Upper lobe of right lung (tissue), 1 donor: ENCODE results near the gene CDPF1. TPM values are rescaled to one million over a fixed set of nuclear protein-coding genes. Genes with fewer than 3 reads are reported as not detected.
A peak's percentile ranks its signal among the peaks of the same experiment; 100 is the strongest.

Experiments used
- ATAC-seq: fragments of 200-7000 bp; cut with Tn5 transposase; one replicate; pipeline ENCODE4 v1.9.1; 2020; ENCODE audit warnings: mild to moderate bottlenecking, moderate library complexity
- DNase-seq: peaks from one replicate; pipeline ENCODE4 v3.0.0-alpha.2; 2020
- H3K27ac ChIP-seq: fragments of 200-600 bp; one replicate; pipeline ENCODE4 v1.8.0; 2022
- H3K27me3 ChIP-seq: fragments of 200-600 bp; one replicate; pipeline ENCODE4 v1.8.0; 2022; ENCODE audit warnings: mild to moderate bottlenecking
- H3K36me3 ChIP-seq: fragments of 200-600 bp; one replicate; pipeline ENCODE4 v1.8.0; 2022
- H3K4me1 ChIP-seq: fragments of 200-600 bp; one replicate; pipeline ENCODE4 v1.8.0; 2022
- H3K4me3 ChIP-seq: fragments of 200-600 bp; one replicate; pipeline ENCODE4 v1.8.0; 2022; ENCODE audit warnings: mild to moderate bottlenecking
- H3K9me3 ChIP-seq: fragments of 200-600 bp; one replicate; pipeline ENCODE4 v1.8.0; 2022
- intact Hi-C: fragments of 100-400 bp; cut with DNase I; formaldehyde crosslinking; loops from one replicate; pipeline ENCODE4 v1.11.0; 2022
- total RNA-seq: library from RNA; stranded (reverse); fragmentation: NEBNext Ultra II Directional; extraction: Animal tissue kit (Norgen Biotek cat#: 25700); gene quantifications from one replicate; pipeline ENCODE4 v1.2.1, GENCODE V29; 2021
- TF ChIP-seq, protein P1 (sequence below): fragments of 200-600 bp; IDR thresholded peaks from one replicate; pipeline ENCODE4 v1.8.0; 2022; ENCODE audit warnings: antibody characterized with exemption
- donor health status: DM: no; HTN: yes; CAD: no; lungs with severe emphysema.

CDPF1 gene
- total RNA-seq, 1 donor from 2014 or later = 9.0 TPM

DNA sequence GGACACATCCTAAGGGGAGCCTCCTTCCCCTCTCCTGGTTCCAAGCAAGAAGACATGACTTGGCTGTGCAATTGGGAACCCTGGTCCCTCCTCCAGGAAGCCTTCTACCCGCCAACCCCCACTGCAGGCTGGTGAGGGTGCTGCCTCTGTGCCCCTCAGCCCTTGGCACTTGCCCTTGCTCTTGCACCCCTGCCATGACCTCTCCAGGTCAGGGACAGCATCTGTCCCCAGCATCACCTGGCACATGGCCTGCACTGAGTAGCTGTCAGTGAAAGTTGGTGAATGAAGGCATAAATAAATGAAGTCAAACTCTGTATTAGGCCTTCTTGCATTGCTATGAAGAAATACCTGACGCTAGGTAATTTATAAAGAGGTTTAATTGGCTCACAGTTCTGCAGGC, 44.7 kb upstream of the CDPF1 start:
- Histone ChIP-seq H3K27ac (no peak overlapping the region), H3K9me3 (no peaks in the 10 kb centered on the region), H3K4me1 (peaks cover 15% of the 10 kb centered on the region), H3K36me3 (peaks cover 15% of the 10 kb centered on the region), H3K27me3 (no peaks in the 10 kb centered on the region), H3K4me3 (no peak overlapping the region)
- DNase-seq (no peak), ATAC-seq (no peak)
- TF ChIP-seq, protein P1, sequence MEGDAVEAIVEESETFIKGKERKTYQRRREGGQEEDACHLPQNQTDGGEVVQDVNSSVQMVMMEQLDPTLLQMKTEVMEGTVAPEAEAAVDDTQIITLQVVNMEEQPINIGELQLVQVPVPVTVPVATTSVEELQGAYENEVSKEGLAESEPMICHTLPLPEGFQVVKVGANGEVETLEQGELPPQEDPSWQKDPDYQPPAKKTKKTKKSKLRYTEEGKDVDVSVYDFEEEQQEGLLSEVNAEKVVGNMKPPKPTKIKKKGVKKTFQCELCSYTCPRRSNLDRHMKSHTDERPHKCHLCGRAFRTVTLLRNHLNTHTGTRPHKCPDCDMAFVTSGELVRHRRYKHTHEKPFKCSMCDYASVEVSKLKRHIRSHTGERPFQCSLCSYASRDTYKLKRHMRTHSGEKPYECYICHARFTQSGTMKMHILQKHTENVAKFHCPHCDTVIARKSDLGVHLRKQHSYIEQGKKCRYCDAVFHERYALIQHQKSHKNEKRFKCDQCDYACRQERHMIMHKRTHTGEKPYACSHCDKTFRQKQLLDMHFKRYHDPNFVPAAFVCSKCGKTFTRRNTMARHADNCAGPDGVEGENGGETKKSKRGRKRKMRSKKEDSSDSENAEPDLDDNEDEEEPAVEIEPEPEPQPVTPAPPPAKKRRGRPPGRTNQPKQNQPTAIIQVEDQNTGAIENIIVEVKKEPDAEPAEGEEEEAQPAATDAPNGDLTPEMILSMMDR = no peak
- intact Hi-C loops = no loop called here

DNA sequence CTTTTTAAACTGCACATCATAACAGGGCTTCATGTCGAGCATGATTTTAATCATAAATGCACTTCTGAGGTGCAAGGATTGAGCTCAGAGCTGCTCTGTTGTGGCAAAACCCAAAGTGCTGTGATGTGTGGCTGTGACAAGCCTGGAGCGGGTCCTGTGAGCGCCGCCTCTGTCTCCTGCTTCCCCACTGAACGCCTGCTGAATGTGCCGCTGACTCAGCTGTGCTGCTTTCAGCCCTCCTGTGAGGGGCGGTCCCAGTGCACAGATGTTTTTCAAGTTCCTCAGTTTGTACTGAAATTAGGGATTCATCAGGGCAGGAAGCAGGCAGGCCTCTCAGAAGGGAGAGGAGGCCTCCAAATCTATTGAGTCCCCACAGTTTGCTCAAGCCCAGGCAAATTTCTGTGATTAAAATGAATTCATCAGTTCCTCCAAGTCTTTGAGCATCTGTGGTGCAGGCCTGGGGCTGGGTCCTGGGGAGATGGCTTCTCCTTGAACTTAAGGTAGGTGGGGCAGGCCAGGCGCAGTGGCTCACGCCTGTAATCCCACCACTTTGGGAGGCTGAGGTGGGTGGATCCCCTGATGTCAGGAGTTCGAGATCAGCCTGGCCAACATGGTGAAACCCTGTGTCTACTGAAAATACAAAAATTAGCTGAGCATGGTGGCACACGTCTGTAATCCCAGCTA, 43.6 kb upstream of the CDPF1 start:
- TF ChIP-seq, protein P1 = no peak
- H3K9me3 ChIP-seq = no peaks in the 10 kb centered on the region
- no peak overlapping the region for H3K27ac ChIP-seq
- H3K27me3 ChIP-seq = no peaks in the 10 kb centered on the region
- H3K4me3 ChIP-seq = no peak overlapping the region
- ATAC-seq (no peak), DNase-seq (no peak)
- H3K36me3 ChIP-seq = peaks cover 15% of the 10 kb centered on the region
- intact Hi-C loops = no loop called here
- peaks cover 15% of the 10 kb centered on the region for H3K4me1 ChIP-seq

DNA sequence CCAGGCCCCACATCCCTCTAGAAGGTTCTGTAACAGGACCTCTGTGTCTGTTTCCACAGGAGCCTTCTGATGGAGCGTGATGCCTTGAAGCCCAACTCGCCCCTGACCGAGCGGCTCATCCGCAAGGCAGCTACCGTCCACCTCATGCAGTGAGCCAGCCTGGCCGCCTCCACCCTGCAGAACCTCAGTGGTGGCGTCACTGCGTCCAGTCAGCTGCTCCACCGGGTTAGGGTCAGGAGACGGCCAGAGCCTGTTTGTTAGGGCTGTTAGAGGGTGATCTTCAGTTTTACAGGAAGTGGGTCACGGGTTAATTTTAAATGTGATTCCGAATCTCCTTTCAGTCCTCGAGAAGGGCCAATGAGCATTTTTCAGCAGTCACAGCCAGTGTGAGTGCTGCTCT, 42.6 kb upstream of the CDPF1 start:
- no peaks in the 10 kb centered on the region for H3K27me3 ChIP-seq
- intact Hi-C loops = no loop called here
- peaks cover 15% of the 10 kb centered on the region for H3K36me3 ChIP-seq
- ATAC-seq (no peak), DNase-seq (no peak)
- H3K4me3 ChIP-seq = no peak overlapping the region
- H3K27ac ChIP-seq = peak overlapping the region; percentile 36
- H3K4me1 ChIP-seq = peaks cover 23% of the 10 kb centered on the region
- TF ChIP-seq, protein P1 = no peak
- no peaks in the 10 kb centered on the region for H3K9me3 ChIP-seq

DNA sequence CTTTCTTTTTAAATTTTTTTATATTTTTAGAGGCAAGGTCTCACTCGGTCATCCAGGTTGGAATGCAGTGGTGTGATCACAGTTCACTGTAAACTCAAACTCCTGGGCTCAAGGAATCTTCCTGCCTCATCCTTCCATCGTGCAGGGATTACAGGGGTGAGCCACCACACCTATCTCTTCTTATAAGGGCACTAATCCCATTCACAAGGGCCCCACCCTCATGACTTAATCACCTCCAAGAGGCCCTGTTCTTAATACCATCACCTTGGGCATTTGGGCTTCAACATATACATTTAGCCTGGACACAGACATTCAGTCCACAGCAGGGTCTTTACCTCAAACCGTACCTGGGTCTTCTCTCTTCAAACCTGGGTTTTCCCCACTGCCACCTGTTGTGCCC, 42.1 kb upstream of the CDPF1 start:
- Histone ChIP-seq H3K36me3 (peaks cover 15% of the 10 kb centered on the region), H3K4me3 (no peak overlapping the region), H3K4me1 (peaks cover 23% of the 10 kb centered on the region), H3K9me3 (no peaks in the 10 kb centered on the region), H3K27ac (no peak overlapping the region), H3K27me3 (no peaks in the 10 kb centered on the region)
- DNase-seq (no peak), ATAC-seq (no peak)
- intact Hi-C loops = no loop called here
- TF ChIP-seq, protein P1 = no peak

DNA sequence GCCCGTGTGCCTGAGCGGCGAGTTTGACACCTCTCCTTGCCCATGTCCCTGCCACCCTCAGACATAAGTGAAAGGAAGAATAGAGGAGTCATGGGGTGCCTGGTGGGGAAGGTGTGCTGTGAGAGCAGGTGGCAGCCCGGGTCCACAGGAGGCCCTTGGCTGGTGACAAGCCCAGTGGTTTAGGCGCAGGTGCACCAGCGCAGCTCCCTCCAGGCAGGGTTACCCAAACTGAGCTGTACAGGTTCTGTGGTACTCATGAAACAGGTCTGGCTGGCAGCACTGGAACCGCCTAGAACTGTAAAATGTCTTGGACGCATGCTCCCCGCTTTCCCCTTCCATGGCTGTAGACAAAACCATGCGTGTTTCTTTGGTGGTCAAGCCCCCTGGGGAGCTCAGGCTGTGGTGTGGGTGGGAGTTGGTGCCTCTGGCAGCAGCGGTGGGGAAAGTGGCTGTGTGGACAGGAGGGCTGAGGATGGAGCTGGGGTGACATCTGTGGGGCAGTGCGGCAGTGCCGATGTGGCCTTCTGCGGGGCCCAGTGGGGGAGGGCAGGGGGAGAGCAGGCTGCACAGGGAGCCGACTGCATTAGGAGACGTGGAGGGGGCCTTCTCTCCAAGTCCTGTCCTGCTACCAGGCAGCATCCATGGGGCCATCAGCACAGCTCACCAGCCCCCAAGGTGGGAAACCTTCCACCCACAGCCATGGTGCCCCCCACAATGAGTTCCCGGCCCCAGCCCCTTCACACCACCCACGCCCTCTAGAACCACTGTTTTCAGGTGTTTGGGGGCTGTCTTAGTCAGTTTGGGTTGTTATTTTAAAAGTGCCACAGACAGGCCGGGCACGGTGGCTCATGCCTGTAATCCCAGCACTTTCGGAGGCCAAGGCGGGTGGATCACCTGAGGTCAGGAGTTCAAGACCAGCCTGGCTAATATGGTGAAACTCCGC, 41.0 kb upstream of the CDPF1 start:
- H3K27me3 ChIP-seq = no peaks in the 10 kb centered on the region
- intact Hi-C loops = no loop called here
- peaks cover 25% of the 10 kb centered on the region for H3K36me3 ChIP-seq
- no peaks in the 10 kb centered on the region for H3K9me3 ChIP-seq
- DNase-seq = no peak
- no peak overlapping the region for H3K4me3 ChIP-seq
- H3K27ac ChIP-seq = no peak overlapping the region
- TF ChIP-seq, protein P1 = no peak
- peaks cover 18% of the 10 kb centered on the region for H3K4me1 ChIP-seq
- ATAC-seq = no peak
